Peyer's patch (tissue), 4 donors: ENCODE data around the gene SREBF2.

Experiments used
- POLR2A ChIP-seq, 2 donors: fragments of 450-650 bp; IDR thresholded peaks; one replicate each; pipeline ENCODE4 v1.5.1; 2017; ENCODE audit warnings: antibody characterized with exemption in 2 of 2, mild to moderate bottlenecking in 2 of 2, moderate library complexity in 2 of 2
- TF ChIP-seq, protein P1 (sequence below), 6 experiments: fragments of 450-650 bp in 4 of 6; fragments of 200-600 bp in 2 of 6; sonication (generic) in 1 of 6; IDR thresholded peaks; one replicate each; pipeline ENCODE4 v1.5.1; 2017 to 2019; ENCODE audit warnings: antibody characterized with exemption in 6 of 6, mild to moderate bottlenecking in 3 of 6, moderate library complexity in 1 of 6

DNA sequence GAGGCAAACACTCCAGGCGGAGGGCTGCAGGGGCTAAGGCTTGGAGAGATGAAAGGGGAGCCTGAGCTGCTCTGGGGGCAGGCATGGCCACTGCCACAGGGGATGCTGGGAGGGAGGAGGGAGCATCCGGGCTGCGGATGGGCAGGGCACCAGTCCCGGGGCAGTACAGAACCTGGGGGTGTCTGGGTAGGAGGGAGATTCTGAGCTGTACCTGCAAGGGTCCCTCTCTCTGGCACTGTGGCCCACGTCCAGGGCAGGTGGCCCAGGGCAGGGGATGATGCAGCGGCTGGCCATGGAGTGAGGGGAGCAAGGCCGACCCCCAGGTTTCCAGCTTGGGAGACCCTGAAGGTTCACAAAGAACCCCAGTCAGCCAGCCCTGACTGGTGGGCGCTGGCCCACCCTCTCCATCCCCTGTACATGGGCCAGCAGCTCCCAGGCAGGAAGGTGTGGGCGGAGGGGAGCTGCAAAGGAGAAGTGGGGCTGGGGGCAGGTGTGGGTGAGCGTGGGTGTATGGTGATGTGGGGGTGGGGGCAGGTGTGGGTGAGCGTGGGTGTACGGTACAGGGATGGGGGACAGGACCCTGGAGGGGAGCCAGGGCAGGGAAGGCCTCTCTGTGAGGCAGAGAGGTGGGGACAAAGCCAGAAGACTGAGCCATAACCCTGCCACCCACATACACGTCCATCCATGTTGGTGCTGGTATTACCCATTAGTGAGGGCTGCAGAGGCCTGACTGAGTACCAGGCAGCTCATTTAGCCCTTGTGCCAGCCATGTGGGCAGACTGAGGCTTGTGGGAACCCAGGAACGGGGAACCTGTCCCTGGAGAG is 95.9 kb downstream of the SREBF2 start:
- TF ChIP-seq, protein P1, sequence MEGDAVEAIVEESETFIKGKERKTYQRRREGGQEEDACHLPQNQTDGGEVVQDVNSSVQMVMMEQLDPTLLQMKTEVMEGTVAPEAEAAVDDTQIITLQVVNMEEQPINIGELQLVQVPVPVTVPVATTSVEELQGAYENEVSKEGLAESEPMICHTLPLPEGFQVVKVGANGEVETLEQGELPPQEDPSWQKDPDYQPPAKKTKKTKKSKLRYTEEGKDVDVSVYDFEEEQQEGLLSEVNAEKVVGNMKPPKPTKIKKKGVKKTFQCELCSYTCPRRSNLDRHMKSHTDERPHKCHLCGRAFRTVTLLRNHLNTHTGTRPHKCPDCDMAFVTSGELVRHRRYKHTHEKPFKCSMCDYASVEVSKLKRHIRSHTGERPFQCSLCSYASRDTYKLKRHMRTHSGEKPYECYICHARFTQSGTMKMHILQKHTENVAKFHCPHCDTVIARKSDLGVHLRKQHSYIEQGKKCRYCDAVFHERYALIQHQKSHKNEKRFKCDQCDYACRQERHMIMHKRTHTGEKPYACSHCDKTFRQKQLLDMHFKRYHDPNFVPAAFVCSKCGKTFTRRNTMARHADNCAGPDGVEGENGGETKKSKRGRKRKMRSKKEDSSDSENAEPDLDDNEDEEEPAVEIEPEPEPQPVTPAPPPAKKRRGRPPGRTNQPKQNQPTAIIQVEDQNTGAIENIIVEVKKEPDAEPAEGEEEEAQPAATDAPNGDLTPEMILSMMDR (IDR thresholded peaks at IDR 0.05): no peak
- TF ChIP-seq POLR2A (IDR thresholded peaks at IDR 0.05): no peak
